Measurements from ENCODE around the gene PRRX2. TPM values are rescaled to one million over a fixed set of nuclear protein-coding genes. Genes with fewer than 3 reads are reported as not detected.

PRRX2 gene
- total RNA-seq, 1 donor from 2014 or later, result 112 TPM

GRCh38 chr9:129724456-129725190 lies 59.2 kb downstream of the PRRX2 start:
- TF ChIP-seq, protein P1, sequence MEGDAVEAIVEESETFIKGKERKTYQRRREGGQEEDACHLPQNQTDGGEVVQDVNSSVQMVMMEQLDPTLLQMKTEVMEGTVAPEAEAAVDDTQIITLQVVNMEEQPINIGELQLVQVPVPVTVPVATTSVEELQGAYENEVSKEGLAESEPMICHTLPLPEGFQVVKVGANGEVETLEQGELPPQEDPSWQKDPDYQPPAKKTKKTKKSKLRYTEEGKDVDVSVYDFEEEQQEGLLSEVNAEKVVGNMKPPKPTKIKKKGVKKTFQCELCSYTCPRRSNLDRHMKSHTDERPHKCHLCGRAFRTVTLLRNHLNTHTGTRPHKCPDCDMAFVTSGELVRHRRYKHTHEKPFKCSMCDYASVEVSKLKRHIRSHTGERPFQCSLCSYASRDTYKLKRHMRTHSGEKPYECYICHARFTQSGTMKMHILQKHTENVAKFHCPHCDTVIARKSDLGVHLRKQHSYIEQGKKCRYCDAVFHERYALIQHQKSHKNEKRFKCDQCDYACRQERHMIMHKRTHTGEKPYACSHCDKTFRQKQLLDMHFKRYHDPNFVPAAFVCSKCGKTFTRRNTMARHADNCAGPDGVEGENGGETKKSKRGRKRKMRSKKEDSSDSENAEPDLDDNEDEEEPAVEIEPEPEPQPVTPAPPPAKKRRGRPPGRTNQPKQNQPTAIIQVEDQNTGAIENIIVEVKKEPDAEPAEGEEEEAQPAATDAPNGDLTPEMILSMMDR (IDR thresholded peaks at IDR 0.05), result no peak
- no peak for DNase-seq (ENCODE audit: low spot score in 2 of 2)
- peaks cover 0 to 19% of the 10 kb centered on the region in 2 donors for H3K36me3 ChIP-seq
- peak overlapping the region; percentile 73 to 95 for H3K27ac ChIP-seq
- no peaks in the 10 kb centered on the region for H3K27me3 ChIP-seq
- H3K4me1 ChIP-seq, result peaks cover 15 to 26% of the 10 kb centered on the region in 2 donors
- no peaks in the 10 kb centered on the region for H3K9me3 ChIP-seq
- intact Hi-C loops (cut with DNase I), result loop anchor here (2.0 kb wide), 1 partner anchor 58 kb away; no protein-coding TSS in a partner anchor
- H3K4me3 ChIP-seq, result no peak overlapping the region

DNA sequence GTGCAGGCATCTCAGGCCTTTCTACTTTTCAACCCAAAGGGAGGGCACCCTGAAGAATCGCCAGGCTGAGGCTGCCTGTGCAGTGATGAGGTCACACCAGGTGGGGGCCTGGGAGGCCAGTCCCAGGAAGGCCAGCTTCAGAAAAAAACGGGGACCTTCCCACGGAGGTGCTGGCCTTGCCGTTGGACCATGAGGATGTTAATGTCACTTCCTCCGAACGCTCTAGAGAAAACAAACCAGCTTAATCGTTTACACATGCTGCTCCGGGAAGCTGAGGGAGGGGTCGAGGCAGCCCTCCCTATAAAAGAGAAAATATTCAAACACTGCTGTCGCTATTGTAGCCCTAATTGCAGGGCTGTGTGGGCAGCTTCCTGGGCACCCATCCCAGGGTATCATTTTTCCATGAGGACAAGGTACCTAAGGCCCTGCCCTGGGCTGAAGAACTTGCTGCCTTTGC lies 60.4 kb downstream of the PRRX2 start:
- Histone ChIP-seq H3K9me3 (no peaks in the 10 kb centered on the region), H3K4me1 (peaks cover 15 to 26% of the 10 kb centered on the region in 2 donors), H3K27ac (peak overlapping the region; percentile 73 to 95), H3K4me3 (peak overlapping the region in 1 of 2 donors; percentile 27), H3K36me3 (peaks cover 0 to 13% of the 10 kb centered on the region in 2 donors), H3K27me3 (no peaks in the 10 kb centered on the region)
- intact Hi-C loops (cut with DNase I), result loop anchor here (1.0 to 2.0 kb wide), 2 partner anchors 59 to 84 kb away; partner anchors contain the start of gene ASB6
- DNase-seq (ENCODE audit: low spot score in 2 of 2), result peak in 1 of 2 donors; percentile 76
- TF ChIP-seq, protein P1 (IDR thresholded peaks at IDR 0.05), result no peak

GRCh38 chr9:129726322-129727160 lies 61.1 kb downstream of the PRRX2 start:
- peak overlapping the region in 1 of 2 donors; percentile 27 for H3K4me3 ChIP-seq
- H3K27ac ChIP-seq, result peak overlapping the region; percentile 73 to 95
- H3K27me3 ChIP-seq, result no peaks in the 10 kb centered on the region
- peak in 1 of 2 donors; percentile 88 for DNase-seq (ENCODE audit: low spot score in 2 of 2)
- TF ChIP-seq, protein P1 (IDR thresholded peaks at IDR 0.05), result peak; percentile 93 to 97 (median 96)
- peaks cover 15 to 26% of the 10 kb centered on the region in 2 donors for H3K4me1 ChIP-seq
- H3K36me3 ChIP-seq, result peaks cover 0 to 11% of the 10 kb centered on the region in 2 donors
- intact Hi-C loops (cut with DNase I), result loop anchor here (1.0 kb wide), 1 partner anchor 84 kb away; the partner anchor contains the start of gene ASB6
- no peaks in the 10 kb centered on the region for H3K9me3 ChIP-seq

- Histone ChIP-seq H3K4me1 (peaks cover 15 to 26% of the 10 kb centered on the region in 2 donors), H3K4me3 (no peak overlapping the region), H3K9me3 (no peaks in the 10 kb centered on the region), H3K27ac (no peak overlapping the region), H3K27me3 (no peaks in the 10 kb centered on the region), H3K36me3 (no peaks in the 10 kb centered on the region)
- TF ChIP-seq, protein P1 (IDR thresholded peaks at IDR 0.05), result no peak
- intact Hi-C loops (cut with DNase I), result no loop called here
- no peak for DNase-seq (ENCODE audit: low spot score in 2 of 2)
Measured at GRCh38 chr9:129728744-129729143, 63.3 kb downstream of the PRRX2 start.

DNA sequence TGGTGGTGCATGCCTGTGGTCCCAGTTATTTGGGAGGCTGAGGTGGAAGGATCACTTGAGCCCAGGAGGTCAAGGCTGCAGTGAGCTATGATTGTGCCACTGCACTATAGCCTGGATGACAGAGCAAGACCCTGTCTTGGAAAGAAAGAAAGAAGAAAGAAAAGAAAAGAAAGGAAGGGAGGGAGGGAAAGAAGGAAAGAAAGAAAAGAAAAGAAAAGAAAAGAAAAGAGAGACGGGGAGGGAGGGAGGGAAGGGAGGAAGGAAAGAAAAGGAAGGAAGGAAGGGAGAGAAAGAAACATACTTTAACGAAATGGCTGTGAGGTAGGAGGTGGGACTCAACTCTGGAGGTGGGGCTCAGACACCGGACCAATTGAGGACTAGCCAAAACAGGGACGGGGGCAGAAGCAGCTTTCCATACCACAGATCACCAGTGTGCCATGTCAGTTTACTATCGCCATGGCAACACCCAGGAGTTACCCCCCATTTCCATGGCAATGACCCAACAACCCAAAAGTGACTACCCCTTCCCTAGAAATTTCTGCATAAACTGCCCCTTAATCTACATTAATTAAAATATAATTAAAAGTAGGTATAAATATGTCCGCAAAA lies 66.1 kb downstream of the PRRX2 start:
- H3K36me3 ChIP-seq, result no peaks in the 10 kb centered on the region
- no peaks in the 10 kb centered on the region for H3K9me3 ChIP-seq
- no peaks in the 10 kb centered on the region for H3K27me3 ChIP-seq
- TF ChIP-seq, protein P1 (IDR thresholded peaks at IDR 0.05), result no peak
- intact Hi-C loops (cut with DNase I), result no loop called here
- H3K4me3 ChIP-seq, result no peak overlapping the region
- no peak overlapping the region for H3K27ac ChIP-seq
- peaks cover 0 to 7% of the 10 kb centered on the region in 2 donors for H3K4me1 ChIP-seq
- no peak for DNase-seq (ENCODE audit: low spot score in 2 of 2)
